Measurements from ENCODE around the gene SRSF9. TPM values are rescaled to one million over a fixed set of nuclear protein-coding genes. Genes with fewer than 3 reads are reported as not detected.
A peak's percentile ranks its signal among the peaks of the same experiment; 100 is the strongest.

Gene SRSF9
- total RNA-seq, 1 donor from 2014 or later = 115 TPM

GRCh38 chr12:120468821-120469449 is 613 bp downstream of the SRSF9 start:
- intact Hi-C loops (cut with DNase I) = no loop called here
- ATAC-seq = peak; percentile 38
- no peak for TF ChIP-seq CTCF (IDR thresholded peaks at IDR 0.05)
- no peaks in the 10 kb centered on the region for H3K27me3 ChIP-seq (ENCODE audit: low read depth)
- peaks cover 36% of the 10 kb centered on the region for H3K4me1 ChIP-seq
- peak overlapping the region; percentile 94 for H3K27ac ChIP-seq
- no peaks in the 10 kb centered on the region for H3K9me3 ChIP-seq
- peak overlapping the region; percentile 93 for H3K4me3 ChIP-seq
- DNase-seq = peak; percentile 57
- peaks cover 37% of the 10 kb centered on the region for H3K36me3 ChIP-seq

- Histone ChIP-seq H3K27ac (peak overlapping the region; percentile 94), H3K27me3 (ENCODE audit: low read depth) (no peaks in the 10 kb centered on the region), H3K9me3 (no peaks in the 10 kb centered on the region), H3K4me3 (peak overlapping the region; percentile 93), H3K36me3 (peaks cover 43% of the 10 kb centered on the region), H3K4me1 (peaks cover 36% of the 10 kb centered on the region)
- ATAC-seq (peak; percentile 29 to 44), DNase-seq (peak; percentile 58)
- intact Hi-C loops (cut with DNase I) = no loop called here
- TF ChIP-seq CTCF (IDR thresholded peaks at IDR 0.05) = no peak
These were observed 1.2 kb downstream of the SRSF9 start for GRCh38 chr12:120468325-120468820.

- intact Hi-C loops (cut with DNase I) = no loop called here
- ATAC-seq = no peak
- H3K27me3 ChIP-seq (ENCODE audit: low read depth) = no peaks in the 10 kb centered on the region
- no peak for DNase-seq
- no peak overlapping the region for H3K4me3 ChIP-seq
- peaks cover 52% of the 10 kb centered on the region for H3K36me3 ChIP-seq
- no peak for TF ChIP-seq CTCF (IDR thresholded peaks at IDR 0.05)
- H3K4me1 ChIP-seq = peaks cover 36% of the 10 kb centered on the region
- no peak overlapping the region for H3K27ac ChIP-seq
- H3K9me3 ChIP-seq = no peaks in the 10 kb centered on the region
These were observed 2.1 kb downstream of the SRSF9 start for GRCh38 chr12:120467439-120467838.

GRCh38 chr12:120466560-120467315 is 2.8 kb downstream of the SRSF9 start:
- no peaks in the 10 kb centered on the region for H3K27me3 ChIP-seq (ENCODE audit: low read depth)
- H3K36me3 ChIP-seq = peaks cover 59% of the 10 kb centered on the region
- ATAC-seq (no peak), DNase-seq (no peak)
- TF ChIP-seq CTCF (IDR thresholded peaks at IDR 0.05) = peak; percentile 50
- H3K9me3 ChIP-seq = no peaks in the 10 kb centered on the region
- H3K4me3 ChIP-seq = no peak overlapping the region
- intact Hi-C loops (cut with DNase I) = no loop called here
- no peak overlapping the region for H3K27ac ChIP-seq
- peaks cover 36% of the 10 kb centered on the region for H3K4me1 ChIP-seq

GRCh38 chr12:120465756-120466155 is 3.8 kb downstream of the SRSF9 start:
- intact Hi-C loops (cut with DNase I) = no loop called here
- DNase-seq (no peak), ATAC-seq (no peak)
- H3K27ac ChIP-seq = no peak overlapping the region
- peaks cover 69% of the 10 kb centered on the region for H3K36me3 ChIP-seq
- H3K4me3 ChIP-seq = no peak overlapping the region
- H3K4me1 ChIP-seq = peaks cover 36% of the 10 kb centered on the region
- no peak for TF ChIP-seq CTCF (IDR thresholded peaks at IDR 0.05)
- no peaks in the 10 kb centered on the region for H3K27me3 ChIP-seq (ENCODE audit: low read depth)
- H3K9me3 ChIP-seq = no peaks in the 10 kb centered on the region

Data from lower lobe of right lung (tissue), 2 donors.